Measurements from ENCODE around the gene NUDT5.
"Not testable (repeated sequence)": the region's sequence is repeated elsewhere in the genome, so short reads cannot be mapped to it uniquely, and the experiment has no call there.

NUDT5 gene

DNA sequence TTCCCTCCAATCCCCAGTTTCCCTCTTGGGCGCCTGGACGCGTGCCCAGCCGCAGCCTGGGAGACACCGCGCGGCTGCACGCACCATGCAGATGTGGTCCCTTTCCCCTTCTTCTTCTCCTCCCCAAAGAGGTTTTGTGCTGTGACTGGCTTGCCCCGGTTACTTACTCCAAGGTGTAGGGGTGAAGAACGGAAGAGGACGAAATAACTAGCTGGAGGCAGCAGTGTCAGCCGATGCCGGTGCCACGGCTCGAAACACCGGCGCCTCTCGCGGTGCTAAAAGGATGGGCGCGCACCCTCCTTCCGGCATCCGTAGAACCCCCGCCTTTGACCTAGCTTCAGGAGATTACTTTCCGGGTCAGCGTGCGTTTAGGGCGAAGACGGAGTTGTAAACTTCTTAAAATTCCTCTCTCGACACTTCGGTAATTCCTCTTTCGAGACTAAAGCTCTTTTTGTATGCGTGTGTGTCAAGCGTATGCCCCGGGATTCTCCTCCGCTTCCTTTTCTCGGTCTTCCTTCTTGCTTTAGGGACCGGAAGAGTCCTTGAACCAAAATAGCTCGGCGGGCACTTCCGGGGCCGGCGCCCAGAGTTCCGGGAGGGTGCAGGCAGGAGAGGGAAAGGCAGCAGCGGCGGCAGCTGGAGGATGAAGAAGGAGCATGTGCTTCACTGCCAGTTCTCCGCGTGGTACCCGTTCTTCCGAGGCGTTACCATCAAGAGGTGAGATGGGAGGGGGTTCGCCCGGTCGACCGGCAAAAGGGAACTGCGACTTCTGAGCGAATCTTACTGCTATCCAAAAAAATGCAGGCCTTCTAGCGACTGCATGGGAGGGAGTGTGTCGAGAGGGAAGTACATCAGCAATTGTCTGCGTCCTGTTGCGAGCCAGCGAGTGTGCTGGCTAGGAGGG lies at the start of gene NUDT5, which contains the start of gene CDC123:
TSS of gene NUDT5 (minus strand) at position 289 of the 904 bp plus-strand sequence. CDS start 9,600 bp downstream, outside the sequence.
TSS of gene CDC123 (plus strand) at position 586 of the 904 bp plus-strand sequence. CDS start at position 644, 58 bp downstream.
- DNase-seq (ENCODE audit: low read depth, low spot score): peak; percentile 60
- H3K27ac ChIP-seq: peak within 1 kb of the TSS; percentile 87

DNA sequence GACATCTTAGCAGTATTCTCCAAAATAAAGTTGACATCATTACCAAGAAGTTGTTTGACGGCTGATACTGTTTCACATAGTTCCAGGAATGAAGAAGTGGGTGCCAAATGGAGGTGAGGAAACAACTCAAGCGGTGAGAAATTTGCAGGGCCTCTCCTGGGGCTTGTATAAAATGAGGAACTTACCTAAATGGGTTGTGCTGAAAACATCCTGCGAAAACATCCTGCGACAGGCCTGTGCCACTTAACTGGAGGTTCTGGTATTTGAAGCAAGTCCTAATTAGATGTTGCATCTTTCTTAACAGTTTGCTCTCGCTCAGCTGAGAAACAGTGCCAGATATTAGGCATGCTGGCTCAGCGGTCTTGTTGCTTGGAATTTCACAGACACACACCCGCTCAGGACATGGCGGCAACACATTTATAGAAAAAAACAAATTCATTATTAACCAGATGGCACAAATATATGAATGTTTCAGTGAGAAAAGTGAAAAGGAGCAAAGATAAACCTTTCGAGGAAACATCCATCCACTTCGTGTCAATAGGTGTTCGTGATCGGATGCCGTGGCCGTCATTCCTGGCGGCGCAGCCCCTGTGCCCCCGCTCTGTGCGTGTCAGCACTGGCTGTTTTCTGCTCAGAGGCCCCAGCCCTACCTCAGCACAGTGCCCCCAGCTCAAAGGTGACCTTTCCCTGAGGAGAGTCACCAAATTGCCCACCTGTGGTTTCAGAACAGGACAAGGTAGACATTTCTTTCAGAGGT lies 48.4 kb upstream of the NUDT5 start:
- no peak overlapping the region for H3K27ac ChIP-seq
- no peak for DNase-seq (ENCODE audit: low read depth, low spot score)

DNA sequence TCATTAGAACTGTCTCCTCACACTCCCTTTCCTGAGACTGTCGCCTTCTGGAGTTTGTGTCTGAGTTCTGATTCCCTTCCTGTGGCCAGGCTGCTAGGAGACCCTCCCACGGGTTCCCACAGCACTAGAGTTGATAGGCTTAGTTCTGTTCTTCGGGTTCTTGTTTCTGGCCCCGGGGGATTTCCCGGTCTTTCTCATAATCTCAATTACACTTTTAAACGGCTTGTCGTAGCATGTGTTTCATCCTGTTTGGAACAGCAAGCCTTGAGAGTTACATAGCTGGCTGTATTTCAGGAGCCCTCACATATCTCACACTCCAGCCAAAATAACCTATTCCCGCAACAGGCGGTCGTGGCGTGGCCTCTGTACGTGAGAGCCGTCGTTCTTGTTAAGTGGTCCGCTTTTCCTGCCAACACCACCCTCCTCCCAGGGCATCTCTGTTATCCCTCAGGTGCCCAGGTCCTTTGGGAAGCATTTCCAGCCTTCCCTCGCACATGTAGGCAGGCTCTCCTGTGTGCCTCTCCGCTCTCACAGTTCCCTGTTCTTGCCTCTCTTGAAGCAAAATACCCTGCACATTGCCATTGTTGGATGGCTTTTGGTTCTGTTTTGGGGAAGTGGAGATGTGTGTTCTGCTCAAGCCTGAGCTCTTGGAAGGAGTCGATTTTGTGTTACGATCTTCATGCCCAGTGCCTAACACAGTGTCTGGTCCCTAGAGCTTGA lies 46.3 kb upstream of the NUDT5 start:
- DNase-seq (ENCODE audit: low read depth, low spot score): no peak
- peak overlapping the region; percentile 46 for H3K27ac ChIP-seq

DNA sequence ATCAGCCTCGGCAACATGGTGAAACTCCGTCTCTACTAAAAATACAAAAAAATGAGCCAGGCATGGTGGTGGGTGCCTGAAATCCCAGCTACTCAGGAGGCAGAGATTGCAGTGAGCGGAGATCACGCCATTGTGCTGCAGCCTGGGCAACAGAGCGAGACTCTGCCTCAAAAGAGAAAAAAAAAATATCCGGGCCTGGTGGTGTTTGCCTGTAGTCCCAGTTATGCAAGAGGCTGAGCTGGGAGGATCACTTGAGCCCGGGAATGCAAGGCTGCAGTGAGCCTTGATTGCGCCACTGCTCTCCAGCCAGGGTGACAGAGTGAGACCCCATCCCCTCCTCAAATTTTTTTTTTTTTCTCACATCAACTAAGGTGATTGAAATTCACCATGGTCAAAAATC lies 43.1 kb upstream of the NUDT5 start:
- DNase-seq (ENCODE audit: low read depth, low spot score): no peak
- no peak overlapping the region for H3K27ac ChIP-seq

GRCh38 chr10:12237265-12238220 lies 41.9 kb upstream of the NUDT5 start:
- no peak for DNase-seq (ENCODE audit: low read depth, low spot score)

DNA sequence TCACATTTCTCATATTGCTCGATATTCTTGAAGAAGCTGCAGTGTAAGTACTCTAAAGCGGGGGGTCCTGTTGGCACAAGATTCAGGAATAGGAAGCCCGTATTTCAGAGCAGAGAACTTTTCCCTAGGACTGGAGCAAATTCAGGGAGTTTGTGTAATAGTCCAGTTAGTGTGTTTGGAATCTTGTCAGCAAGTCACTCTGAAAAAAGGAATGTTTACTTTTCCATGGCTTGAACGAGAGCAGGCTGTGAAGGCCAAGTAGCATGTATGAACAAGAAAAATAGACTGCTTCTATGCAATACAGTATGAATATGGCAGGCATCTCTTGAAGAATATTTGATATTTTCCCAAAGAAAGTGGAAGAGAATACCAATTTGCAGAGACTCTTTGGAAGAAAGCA lies 40.1 kb upstream of the NUDT5 start:
- H3K27ac ChIP-seq: peak overlapping the region; percentile 11
- DNase-seq (ENCODE audit: low read depth, low spot score): no peak

More at GRCh38 chr10:12237265-12238220, 41.9 kb upstream of the NUDT5 start:
- H3K27ac ChIP-seq: no peak overlapping the region

GRCh38 chr10:12235116-12235694 lies 39.5 kb upstream of the NUDT5 start:
- no peak for DNase-seq (ENCODE audit: low read depth, low spot score)
- H3K27ac ChIP-seq: peak overlapping the region; percentile 11

DNA sequence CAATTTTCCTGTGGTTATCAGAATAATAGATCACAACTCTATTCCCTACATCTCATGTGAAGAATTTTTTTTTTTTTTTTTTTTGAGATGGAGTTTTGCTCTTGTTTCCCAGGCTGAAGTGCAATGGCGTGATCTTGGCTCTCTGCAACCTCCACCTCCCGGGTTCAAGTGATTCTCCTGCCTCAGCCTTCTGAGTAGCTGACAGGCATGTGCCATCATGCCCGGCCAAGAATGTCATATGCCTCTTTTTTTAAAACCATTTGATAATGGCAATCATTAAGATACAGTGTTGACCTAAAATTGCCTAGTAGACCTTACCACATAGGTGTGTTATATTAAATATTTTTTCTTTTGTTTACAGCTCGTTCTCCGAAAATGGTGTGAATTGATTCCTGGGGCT lies 39.0 kb upstream of the NUDT5 start:
- DNase-seq (ENCODE audit: low read depth, low spot score): not testable (repeated sequence)
- H3K27ac ChIP-seq: peak overlapping the region; percentile 11

GRCh38 chr10:12228851-12229250 lies 33.2 kb upstream of the NUDT5 start:
- no peak overlapping the region for H3K27ac ChIP-seq
- DNase-seq (ENCODE audit: low read depth, low spot score): no peak

- H3K27ac ChIP-seq; DNase-seq (ENCODE audit: low read depth, low spot score): not testable (repeated sequence)
Observed at GRCh38 chr10:12226438-12226837, 30.7 kb upstream of the NUDT5 start.

DNA sequence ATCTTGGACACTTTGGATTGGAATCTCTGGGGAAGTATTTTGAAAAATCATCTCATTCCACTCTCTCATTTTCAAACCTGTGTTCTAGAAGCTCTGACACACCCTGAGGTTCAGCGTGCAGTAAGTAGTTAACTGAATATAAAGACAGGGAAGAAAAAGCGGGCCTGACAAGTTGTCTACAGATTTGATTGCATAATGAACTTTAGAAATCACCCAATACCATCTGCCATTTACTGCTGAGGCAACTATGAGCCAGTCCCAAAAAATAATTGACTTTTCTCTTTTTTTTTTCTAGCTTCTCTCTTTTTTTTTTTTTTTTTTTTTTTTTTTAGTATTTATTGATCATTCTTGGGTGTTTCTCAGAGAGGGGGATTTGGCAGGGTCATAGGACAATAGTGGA lies 29.8 kb upstream of the NUDT5 start:
- DNase-seq (ENCODE audit: low read depth, low spot score): no peak
- H3K27ac ChIP-seq: no peak overlapping the region

DNA sequence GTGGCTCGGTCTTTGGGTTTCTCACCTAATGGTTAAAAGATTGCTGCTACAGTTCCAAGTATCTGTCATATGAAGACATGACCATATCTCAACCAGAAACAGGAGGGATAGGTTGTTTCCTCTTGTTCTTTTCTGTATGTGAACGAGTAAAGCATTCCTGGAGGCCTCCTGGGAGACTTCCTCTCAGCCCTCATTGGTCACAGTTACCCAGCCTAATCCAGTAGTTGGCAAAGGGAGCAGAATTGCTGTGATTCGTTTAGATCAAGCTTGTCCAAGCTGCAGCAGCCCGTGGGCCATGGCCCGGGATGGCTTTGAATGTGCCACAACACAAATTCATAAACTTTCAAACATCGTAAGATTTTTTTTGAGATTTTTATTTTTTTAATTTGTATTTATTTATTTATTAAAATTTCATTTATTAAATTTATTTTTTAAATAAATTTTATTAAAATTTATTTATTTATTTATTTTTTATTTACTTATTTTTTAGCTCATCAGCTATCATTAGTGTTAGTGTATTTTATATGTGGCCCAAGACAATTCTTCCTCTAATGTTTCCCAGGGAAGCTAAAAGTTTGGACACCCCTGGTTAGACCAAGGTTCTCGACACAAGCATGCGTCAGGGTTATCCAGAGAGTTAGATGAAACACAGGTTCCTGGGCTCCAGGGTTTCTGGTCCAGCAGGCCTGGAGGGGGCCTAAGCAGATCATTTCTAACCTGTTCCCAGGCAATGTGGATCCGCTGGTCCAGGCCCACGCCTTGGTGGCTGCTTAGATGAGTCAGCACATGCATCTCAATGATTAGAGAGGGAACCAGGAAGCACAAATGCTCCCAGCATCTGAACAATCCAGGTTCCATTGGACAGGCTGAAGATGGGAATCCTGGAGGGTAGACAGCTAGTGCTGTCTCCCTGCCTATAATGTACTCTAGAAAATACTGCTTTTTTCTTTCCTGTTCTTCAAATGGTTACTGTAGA lies 25.9 kb upstream of the NUDT5 start:
- no peak for DNase-seq (ENCODE audit: low read depth, low spot score)
- peak overlapping the region; percentile 64 for H3K27ac ChIP-seq

DNA sequence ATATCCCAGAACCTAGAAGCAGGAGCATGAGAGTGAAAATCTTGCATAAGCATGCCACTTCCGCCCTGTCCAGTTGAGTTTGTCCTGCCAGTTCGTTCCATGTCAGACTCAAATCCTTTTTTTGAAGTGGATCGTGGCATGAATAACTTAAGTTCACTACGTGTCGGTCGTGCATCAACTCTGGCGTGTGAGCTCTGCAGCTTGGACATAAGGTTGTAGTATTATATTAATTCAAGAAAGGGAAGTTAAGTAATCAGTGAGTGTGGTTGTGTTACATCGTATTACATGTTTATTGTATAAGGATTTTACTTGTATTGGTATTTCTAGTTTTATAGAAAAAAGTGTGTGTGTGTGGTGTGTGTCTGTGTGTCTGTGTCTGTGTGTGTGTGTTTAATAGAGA lies 23.3 kb upstream of the NUDT5 start:
- H3K27ac ChIP-seq: no peak overlapping the region

DNA sequence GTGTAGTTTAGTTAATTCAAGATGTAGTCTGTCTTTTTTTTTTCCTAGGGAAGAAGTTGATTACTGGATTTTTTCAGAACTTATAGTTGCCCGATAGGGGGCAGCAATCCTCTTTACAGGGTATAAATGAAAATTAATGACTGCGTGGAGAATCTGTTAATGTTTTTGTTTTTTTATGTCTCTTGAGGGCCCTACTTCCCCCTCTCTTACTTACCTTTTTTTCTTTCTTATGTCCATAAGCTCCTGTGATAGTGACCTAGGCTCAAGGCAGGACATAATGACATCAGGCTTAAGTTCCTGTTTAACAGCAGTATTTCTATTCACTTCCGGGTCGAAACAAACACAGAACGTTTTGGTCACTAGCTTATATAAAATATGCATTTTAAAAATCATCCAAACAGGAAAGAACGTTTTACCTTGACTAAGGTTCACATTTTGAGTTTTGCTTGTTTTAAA lies 19.1 kb upstream of the NUDT5 start:
- no peak overlapping the region for H3K27ac ChIP-seq
- no peak for DNase-seq (ENCODE audit: low read depth, low spot score)

More for the DNA sequence above, 23.3 kb upstream of the NUDT5 start:
- DNase-seq (ENCODE audit: low read depth, low spot score): no peak

DNA sequence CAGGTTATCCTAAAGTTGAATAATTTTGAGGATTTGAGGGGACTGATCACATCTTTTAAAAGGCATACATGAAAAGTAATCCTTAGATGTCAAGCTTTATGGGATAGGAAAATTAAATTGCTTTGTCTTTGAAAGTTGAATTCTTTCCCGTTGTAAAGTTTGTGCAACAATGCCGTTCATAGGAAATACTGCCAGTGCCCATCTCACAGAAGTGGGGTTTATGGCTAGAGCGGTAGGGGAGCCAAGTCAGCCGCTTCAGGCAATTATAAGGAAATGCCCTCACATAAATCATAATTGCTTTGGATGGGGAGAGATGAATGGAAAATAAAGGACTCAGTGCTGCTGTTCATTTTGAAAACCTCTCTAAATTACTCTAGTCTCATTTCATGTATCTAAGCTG lies 18.4 kb upstream of the NUDT5 start:
- H3K27ac ChIP-seq: no peak overlapping the region
- no peak for DNase-seq (ENCODE audit: low read depth, low spot score)

DNA sequence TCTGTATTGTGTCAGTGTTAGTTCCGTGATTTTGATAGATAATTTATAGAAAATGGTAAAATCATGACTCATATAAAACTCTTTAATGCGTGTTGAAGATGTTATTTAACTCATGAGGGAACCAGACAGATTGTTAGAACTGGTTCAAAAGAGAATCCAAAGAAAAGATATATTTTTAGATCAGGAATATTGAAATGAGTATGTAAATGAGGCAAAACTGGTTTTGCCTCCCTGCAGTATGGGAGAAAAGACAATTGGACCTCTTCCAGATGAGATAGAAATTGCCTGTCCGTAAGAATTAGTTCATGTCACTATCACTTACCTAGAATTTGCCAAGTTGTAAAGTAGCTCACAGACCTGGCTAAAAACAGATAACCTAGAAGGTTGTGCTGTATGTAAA lies 17.9 kb upstream of the NUDT5 start:
- H3K27ac ChIP-seq: no peak overlapping the region
- DNase-seq (ENCODE audit: low read depth, low spot score): no peak

DNA sequence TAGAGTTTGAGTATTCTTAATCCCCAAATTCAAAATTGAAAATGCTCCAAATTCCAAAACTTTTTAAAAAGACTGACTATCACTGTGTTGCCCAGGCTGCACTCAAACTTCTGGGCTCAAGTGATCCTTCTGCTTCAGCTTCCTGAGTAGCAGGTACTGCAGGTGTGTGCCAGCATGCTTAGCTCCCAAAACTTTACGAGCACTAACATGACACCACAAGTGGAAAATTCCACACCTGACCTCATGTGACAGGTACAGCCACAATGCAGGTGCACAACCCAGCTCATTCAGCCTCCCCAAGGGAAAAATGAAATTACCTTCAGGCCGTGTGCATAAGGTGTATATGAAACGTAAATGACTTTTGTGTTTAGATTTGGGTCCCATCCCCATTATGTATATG lies 16.8 kb upstream of the NUDT5 start:
- H3K27ac ChIP-seq: no peak overlapping the region
- no peak for DNase-seq (ENCODE audit: low read depth, low spot score)

GRCh38 chr10:12208460-12208859 lies 12.8 kb upstream of the NUDT5 start:
- H3K27ac ChIP-seq: no peak overlapping the region
- DNase-seq (ENCODE audit: low read depth, low spot score): no peak
